WERI-Rb-1 (cell line): Measurements from ENCODE around the gene KRT86.

Source experiments
- DNase-seq: peaks from one replicate; pipeline ENCODE4 v3.0.0-alpha.2; 2020
- H3K27ac ChIP-seq: fragments of 250-450 bp; sonication (Bioruptor Pico); 2 replicates; pipeline ENCODE4 v1.5.1; 2020; ENCODE audit warnings: mild to moderate bottlenecking, moderate library complexity
- H3K27me3 ChIP-seq: fragments of 250-450 bp; sonication (Bioruptor Pico); 2 replicates; pipeline ENCODE4 v1.5.1; 2021; ENCODE audit warnings: mild to moderate bottlenecking, low read depth, moderate library complexity; ENCODE audit not compliant: insufficient read depth, severe bottlenecking
- H3K36me3 ChIP-seq: fragments of 250-450 bp; sonication (Bioruptor Pico); 2 replicates; pipeline ENCODE4 v1.5.1; 2020; ENCODE audit warnings: mild to moderate bottlenecking, moderate library complexity
- H3K4me3 ChIP-seq: 2 replicates; pipeline ENCODE4 v1.5.1; 2011; ENCODE audit warnings: low read depth, mild to moderate bottlenecking, control low read depth, low read length
- H3K9me3 ChIP-seq: fragments of 250-450 bp; sonication (Bioruptor Pico); 2 replicates; pipeline ENCODE4 v1.5.1; 2021; ENCODE audit warnings: mild to moderate bottlenecking, moderate library complexity; ENCODE audit not compliant: severe bottlenecking
- CTCF ChIP-seq: IDR thresholded peaks from 2 replicates; pipeline ENCODE4 v1.5.1; 2011; ENCODE audit warnings: low read depth, mild to moderate bottlenecking, control low read depth, inconsistent platforms, low read length

Gene KRT86

GRCh38 chr12:52293926-52294325 is 19.5 kb downstream of the KRT86 start:
- H3K27me3 ChIP-seq = peaks cover 50% of the 10 kb centered on the region
- no peaks in the 10 kb centered on the region for H3K36me3 ChIP-seq
- H3K4me3 ChIP-seq = no peak overlapping the region
- DNase-seq = no peak
- no peak for TF ChIP-seq CTCF
- H3K9me3 ChIP-seq = no peaks in the 10 kb centered on the region
- H3K27ac ChIP-seq = no peak overlapping the region

- H3K36me3 ChIP-seq = no peaks in the 10 kb centered on the region
- H3K9me3 ChIP-seq = no peaks in the 10 kb centered on the region
- H3K27me3 ChIP-seq = peaks cover 55% of the 10 kb centered on the region
- no peak overlapping the region for H3K27ac ChIP-seq
- no peak for DNase-seq
- no peak for TF ChIP-seq CTCF
- no peak overlapping the region for H3K4me3 ChIP-seq
Measured at GRCh38 chr12:52294803-52295202, 20.4 kb downstream of the KRT86 start.

GRCh38 chr12:52295663-52296062 is 21.2 kb downstream of the KRT86 start:
- Histone ChIP-seq H3K36me3 (no peaks in the 10 kb centered on the region), H3K27ac (no peak overlapping the region), H3K4me3 (no peak overlapping the region), H3K9me3 (no peaks in the 10 kb centered on the region), H3K27me3 (peaks cover 55% of the 10 kb centered on the region)
- TF ChIP-seq CTCF = no peak
- DNase-seq = no peak

GRCh38 chr12:52296572-52297215 is 22.2 kb downstream of the KRT86 start:
- no peaks in the 10 kb centered on the region for H3K36me3 ChIP-seq
- no peak overlapping the region for H3K27ac ChIP-seq
- no peak for DNase-seq
- no peaks in the 10 kb centered on the region for H3K9me3 ChIP-seq
- TF ChIP-seq CTCF = no peak
- H3K27me3 ChIP-seq = peaks cover 52% of the 10 kb centered on the region
- no peak overlapping the region for H3K4me3 ChIP-seq

- Histone ChIP-seq H3K4me3 (no peak overlapping the region), H3K27ac (no peak overlapping the region), H3K9me3 (no peaks in the 10 kb centered on the region), H3K36me3 (no peaks in the 10 kb centered on the region), H3K27me3 (peaks cover 38% of the 10 kb centered on the region)
- no peak for DNase-seq
- no peak for TF ChIP-seq CTCF
Measured at GRCh38 chr12:52298677-52299190, 24.3 kb downstream of the KRT86 start.
